Umbilical cord (tissue), 2 donors: ENCODE measurements around the gene SDK1. TPM values are rescaled to one million over a fixed set of nuclear protein-coding genes. Genes with fewer than 3 reads are reported as not detected.
"Not testable (repeated sequence)": the region's sequence is repeated elsewhere in the genome, so short reads cannot be mapped to it uniquely, and the experiment has no call there.

Experiments used
- DNase-seq: peaks from one replicate; pipeline ENCODE4 v3.0.0-alpha.2; 2015; ENCODE audit warnings: low spot score
- total RNA-seq: library from RNA; depleted of rRNA; stranded (reverse); fragments of >200 nt; gene quantifications from one replicate; pipeline ENCODE4 v1.2.3, GENCODE V29; 2014; ENCODE audit warnings: low replicate concordance; ENCODE audit not compliant: insufficient read depth

SDK1 gene
- total RNA-seq, 1 donor from 2014 or later, result 7.9 TPM

GRCh38 chr7:3721422-3721821 lies 420.4 kb downstream of the SDK1 start:
- DNase-seq, result no peak

- DNase-seq, result peak; percentile 43
Observed at GRCh38 chr7:3722396-3722922, 421.4 kb downstream of the SDK1 start.

- peak; percentile 5 for DNase-seq
Observed at GRCh38 chr7:3725155-3726059, 424.4 kb downstream of the SDK1 start.

GRCh38 chr7:3730276-3730675 lies 429.2 kb downstream of the SDK1 start:
- DNase-seq, result no peak

GRCh38 chr7:3732395-3733005 lies 431.4 kb downstream of the SDK1 start:
- no peak for DNase-seq

- DNase-seq, result peak; percentile 25
Observed at GRCh38 chr7:3733541-3734140, 432.6 kb downstream of the SDK1 start.

GRCh38 chr7:3738964-3739363 lies 437.9 kb downstream of the SDK1 start:
- DNase-seq, result no peak

- DNase-seq, result no peak
Observed at GRCh38 chr7:3739983-3740382, 438.9 kb downstream of the SDK1 start.

GRCh38 chr7:3747467-3747866 lies 446.4 kb downstream of the SDK1 start:
- DNase-seq, result no peak

GRCh38 chr7:3748389-3748788 lies 447.3 kb downstream of the SDK1 start:
- DNase-seq, result no peak

GRCh38 chr7:3753868-3754267 lies 452.8 kb downstream of the SDK1 start:
- no peak for DNase-seq

GRCh38 chr7:3754493-3755341 lies 453.7 kb downstream of the SDK1 start:
- peak; percentile 9 for DNase-seq

- DNase-seq, result not testable (repeated sequence)
Observed at GRCh38 chr7:3755778-3756453, 454.9 kb downstream of the SDK1 start.

- no peak for DNase-seq
Observed at GRCh38 chr7:3757059-3757458, 456.0 kb downstream of the SDK1 start.

- no peak for DNase-seq
Observed at GRCh38 chr7:3760651-3761050, 459.6 kb downstream of the SDK1 start.

GRCh38 chr7:3762146-3762831 lies 461.2 kb downstream of the SDK1 start:
- DNase-seq, result no peak

GRCh38 chr7:3767917-3768777 lies 467.1 kb downstream of the SDK1 start:
- DNase-seq, result peak; percentile 50

GRCh38 chr7:3771906-3772305 lies 470.9 kb downstream of the SDK1 start:
- DNase-seq, result no peak

GRCh38 chr7:3778345-3778744 lies 477.3 kb downstream of the SDK1 start:
- DNase-seq, result no peak
